Stimulated activated CD4-positive, alpha-beta T cell treated with anti-CD3 and anti-CD28 coated beads, Interleukin-12 subunit alpha, Interleukin-12 subunit beta, amount 100 ng/mL, for 48 hours (primary cell): ENCODE results near the gene RNF114.

Experiments used
- DNase-seq, 3 donors: peaks; one replicate each; pipeline ENCODE4 v3.0.0-alpha.2; 2020; ENCODE audit warnings: low read depth in 2 of 3, low spot score in 1 of 3

The RNF114 gene

DNA sequence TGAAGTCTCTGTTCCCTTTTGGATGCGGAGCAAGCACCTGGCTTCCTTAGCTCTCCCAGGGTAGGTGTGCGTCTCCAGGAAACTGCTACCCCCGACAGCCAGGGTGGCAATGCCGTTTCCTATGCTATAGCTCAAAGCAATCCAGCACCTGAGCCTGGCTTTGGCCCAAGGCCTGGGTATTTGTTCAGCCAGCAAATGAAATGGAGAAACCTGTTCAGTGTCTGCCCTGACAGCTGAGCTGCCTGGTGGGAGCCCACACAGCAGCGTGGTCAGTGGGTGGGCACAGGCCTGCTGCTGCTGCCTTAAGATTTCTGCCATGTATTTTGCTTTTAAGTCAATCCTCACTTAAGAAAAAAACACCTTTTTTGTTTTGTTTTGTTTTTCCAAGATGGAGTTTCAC lies 34.6 kb upstream of the RNF114 start:
- no peak for DNase-seq

DNA sequence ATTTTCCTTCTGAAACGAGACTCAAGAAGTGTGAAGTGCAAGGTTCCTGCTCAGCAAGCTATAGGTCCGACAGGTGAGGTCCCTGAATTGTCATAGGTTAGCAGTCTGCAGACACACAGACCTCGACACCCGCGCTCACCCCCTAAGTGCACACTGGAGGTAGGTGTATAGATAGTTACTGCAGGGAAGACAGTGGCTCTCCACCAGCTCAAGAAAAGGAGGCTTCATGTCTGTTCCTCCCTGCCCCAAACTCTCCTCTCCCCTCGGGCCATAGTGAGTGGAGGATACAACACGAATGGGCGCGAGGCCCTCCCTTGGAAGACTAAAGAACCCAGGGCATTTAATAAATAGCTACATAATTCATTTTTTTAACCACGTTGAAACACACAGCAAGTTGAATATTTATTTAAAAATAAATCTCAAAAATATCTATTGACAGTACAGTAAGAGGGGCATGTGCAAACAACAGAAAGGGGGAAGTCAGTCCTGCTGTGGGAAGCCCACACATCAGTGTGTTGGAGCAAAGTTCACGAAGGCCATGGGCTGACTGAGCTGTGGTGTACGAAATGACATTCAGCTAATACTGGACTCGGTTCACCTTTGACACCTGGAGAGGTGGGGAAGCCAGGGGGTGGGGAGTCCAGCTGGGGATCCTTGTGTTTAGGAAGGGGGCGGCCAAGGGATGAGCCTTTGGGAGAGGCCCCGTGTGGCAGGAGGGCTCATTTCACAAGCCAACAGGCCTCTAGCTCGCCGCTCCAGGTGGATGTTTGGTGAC lies 31.6 kb upstream of the RNF114 start:
- DNase-seq, result no peak

DNA sequence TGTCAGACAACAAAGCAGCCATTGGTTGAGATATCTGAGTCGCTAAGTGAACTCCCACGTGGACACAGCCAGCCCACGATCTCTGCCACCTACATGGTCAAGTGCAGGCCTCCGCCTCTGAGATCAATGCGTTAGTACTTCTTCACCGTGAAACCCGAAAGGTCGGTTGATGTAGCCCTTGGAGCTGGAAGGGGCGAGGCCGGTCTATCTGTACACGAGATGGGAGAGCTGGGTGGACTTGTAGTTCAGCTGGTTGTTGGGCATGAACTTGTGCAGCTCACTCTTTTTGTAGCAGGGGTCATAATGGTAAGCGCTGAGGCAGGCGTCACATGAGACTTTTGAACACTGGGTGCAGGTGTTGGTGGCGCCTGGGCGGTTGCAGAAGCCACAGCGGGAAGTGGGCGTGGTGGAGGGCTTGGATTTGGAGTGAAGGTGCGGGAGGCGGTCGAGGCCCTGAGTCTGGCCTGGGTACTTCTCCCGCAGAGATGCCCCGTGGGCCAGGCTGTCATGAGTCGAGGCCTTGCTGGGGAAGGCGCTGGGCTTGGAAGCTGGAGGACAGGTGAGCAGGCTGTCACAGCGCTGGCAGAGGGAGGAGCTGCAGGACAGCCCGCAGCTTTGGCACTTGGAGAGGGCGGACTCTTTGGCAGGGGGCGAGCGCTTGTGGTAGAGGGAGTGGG lies 30.6 kb upstream of the RNF114 start:
- DNase-seq, result no peak

DNA sequence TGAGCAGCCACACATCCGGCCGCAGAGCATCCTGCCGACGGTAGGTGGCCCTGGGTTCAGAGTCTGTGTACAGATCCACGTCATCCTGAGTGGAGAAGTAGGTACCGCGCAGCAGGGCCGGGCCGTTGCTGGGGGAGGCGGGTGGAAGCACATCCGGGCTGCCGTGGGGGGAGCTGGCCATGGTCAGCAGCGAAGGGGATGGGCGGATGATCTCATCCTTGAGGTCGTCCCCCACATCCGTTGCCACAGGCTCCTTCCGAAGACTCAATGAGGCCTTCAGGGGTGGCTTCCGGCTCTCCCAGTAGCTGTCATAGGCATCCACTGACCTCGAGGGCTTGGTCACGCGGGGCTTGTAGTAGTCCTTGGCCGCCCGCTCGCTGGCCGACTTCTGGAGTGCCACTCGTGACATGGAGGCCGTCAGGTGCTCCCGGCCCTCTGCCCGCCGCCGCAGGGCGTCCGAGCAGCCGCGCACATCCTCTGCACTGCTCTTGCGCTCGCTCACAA lies 30.0 kb upstream of the RNF114 start:
- DNase-seq, result no peak

DNA sequence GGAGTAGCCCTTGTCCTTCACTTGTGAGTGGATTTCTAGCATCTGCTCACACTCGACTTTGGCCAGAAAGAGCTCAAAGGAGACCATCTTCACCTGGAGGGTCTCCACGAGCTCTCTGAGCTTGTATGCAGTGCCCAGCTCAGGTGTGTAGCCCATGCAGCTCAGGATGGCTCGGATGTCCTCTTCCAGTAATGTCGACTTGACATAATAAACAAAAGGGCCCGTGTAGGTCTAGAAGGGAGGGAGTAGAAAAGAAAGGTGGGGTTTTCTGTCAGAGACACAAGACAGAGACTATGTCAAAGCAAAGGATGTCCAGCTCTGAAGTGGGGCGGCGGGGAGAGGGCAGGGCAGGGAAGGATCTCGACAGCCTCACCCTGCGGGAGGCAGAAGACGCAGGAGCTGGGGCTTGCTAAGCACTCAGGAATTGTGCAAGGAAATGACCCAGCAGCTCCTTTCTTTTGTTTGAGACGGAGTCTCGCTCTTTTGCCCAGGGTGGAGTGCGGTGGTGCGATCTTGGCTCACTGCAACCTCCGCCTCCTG lies 29.5 kb upstream of the RNF114 start:
- DNase-seq, result no peak

- no peak for DNase-seq
These were observed 28.6 kb upstream of the RNF114 start for GRCh38 chr20:49907405-49908257.

DNA sequence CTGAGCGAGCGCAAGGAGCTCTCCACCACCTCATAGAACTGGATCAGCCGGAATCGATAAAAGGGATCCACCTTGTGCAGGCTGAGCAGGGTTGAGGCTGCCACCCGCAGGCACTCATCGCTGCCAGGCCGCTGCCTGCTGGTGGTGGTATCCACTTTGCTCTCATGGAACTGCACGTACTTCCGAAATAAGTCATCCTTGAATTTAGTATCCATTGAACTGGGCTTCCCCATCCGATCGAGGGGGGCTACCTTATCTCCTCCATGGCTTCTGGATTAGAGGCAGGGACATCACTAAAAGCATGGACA lies 28.0 kb upstream of the RNF114 start:
- DNase-seq, result no peak

DNA sequence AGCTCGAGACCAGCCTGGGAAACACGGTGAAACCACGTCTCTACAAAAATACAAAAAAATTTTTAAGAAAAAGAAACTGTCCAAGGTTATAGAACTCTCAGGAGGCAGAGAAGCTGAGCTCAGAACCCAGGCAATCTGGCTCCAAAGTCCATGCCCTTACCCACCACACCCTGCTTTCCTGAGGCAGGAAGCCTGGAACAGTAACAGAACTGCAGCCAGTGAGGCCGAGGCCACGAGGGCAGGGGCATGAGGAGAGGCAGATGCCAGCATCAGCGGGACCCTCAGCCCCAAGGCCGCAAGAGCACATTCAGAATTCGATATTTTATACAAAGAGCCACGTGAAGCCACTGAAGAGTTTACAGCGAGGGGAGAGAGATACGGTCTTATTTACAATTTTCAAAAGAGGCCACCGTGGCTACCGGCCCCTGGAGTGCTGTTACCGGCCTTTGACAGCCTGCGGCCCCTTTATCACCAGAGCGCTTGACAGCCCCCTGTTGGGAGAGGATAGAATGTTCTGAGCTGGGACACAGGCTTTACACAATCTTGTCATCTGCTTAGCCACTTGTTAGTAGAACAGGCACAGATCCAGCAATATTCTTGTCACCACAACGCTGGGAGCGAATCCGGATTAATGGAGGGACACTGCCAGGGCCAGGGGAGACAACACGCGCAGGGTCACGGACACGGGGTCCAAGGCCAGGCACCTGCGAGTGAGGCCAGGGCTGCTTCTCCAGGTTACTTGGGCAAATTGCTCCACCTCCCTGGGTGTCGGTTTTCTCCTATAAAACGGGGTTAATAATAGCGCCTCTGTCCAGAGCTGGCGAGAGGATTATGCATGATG lies 26.5 kb upstream of the RNF114 start:
- no peak for DNase-seq

- no peak for DNase-seq
These were observed 25.9 kb upstream of the RNF114 start for GRCh38 chr20:49910340-49910706.

- DNase-seq, result no peak
These were observed 22.7 kb upstream of the RNF114 start for GRCh38 chr20:49913399-49914047.

- no peak for DNase-seq
These were observed 21.7 kb upstream of the RNF114 start for GRCh38 chr20:49914310-49915117.

GRCh38 chr20:49915118-49915379 lies 21.1 kb upstream of the RNF114 start:
- DNase-seq, result peak in 1 of 3 donors; percentile 14

DNA sequence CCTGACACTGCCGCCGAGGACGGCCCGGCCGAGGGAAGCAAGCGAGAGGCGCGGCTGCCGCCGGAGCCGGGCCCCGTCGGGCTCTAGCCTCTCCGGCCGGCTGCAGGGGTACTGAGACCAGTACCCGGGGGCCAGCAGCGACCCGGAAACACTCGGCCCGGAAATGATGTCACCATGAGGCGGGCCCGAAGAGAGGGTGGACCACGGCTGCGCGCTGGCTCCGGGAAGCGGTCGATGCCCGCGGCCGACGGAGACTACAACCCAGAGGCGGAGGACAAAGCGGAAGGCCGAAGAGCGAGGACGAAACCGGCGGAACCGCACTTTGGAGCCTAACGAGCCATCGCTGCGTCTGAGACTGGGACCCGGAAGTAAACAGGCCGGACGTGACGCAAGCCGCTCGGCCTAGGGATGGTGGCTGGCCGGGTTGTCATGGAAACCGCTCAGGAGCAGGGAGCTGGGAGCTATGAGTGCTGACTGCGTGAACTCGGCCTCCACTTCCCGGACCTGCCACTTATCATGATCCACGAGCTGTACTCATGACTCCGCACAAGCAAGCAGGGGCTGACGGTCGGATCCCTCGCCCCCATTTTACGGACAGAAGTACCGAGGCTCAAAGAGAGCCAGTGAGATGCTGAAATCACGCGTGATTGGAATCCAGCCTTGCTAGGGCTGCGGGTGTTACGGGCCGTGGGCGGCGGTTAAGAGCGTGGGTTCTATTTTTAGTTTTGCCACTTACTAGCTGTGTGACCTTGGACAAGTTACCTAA lies 20.6 kb upstream of the RNF114 start, which contains the start of gene SPATA2:
SPATA2 (minus strand) TSS at position 150 of the 766 bp plus-strand sequence. CDS start 7,039 bp downstream, outside the sequence.
- DNase-seq, result peak; percentile 89 to 92 (median 91)

- DNase-seq, result no peak
These were observed 19.8 kb upstream of the RNF114 start for GRCh38 chr20:49916146-49917002.

- DNase-seq, result no peak
These were observed 17.8 kb upstream of the RNF114 start for GRCh38 chr20:49918446-49918845.

- no peak for DNase-seq
These were observed 17.2 kb upstream of the RNF114 start for GRCh38 chr20:49919009-49919408.

DNA sequence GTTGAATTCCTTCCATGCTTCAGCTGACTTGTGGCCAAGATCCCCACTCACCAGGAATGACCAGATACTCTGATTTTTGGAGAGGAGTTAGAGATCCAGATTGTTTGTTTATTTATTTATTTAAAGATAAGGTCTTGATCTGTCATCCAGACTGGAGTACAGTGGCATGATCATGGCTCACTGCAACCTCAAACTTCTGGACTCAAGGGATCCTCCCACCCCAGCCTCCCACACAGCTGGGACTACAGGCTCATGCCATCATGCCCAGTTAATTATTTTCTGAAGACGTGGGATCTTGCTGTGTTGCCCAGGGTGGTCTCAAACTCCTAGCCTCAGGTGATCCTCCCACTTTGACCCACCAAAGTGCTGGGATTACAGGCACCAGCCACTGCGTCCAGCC lies 16.7 kb upstream of the RNF114 start:
- no peak for DNase-seq

GRCh38 chr20:49924247-49924646 lies 11.9 kb upstream of the RNF114 start:
- DNase-seq, result no peak
